Measurements from ENCODE around the gene PACS1.
"Not testable (repeated sequence)": the region's sequence is repeated elsewhere in the genome, so short reads cannot be mapped to it uniquely, and the experiment has no call there.

PACS1 gene

DNA sequence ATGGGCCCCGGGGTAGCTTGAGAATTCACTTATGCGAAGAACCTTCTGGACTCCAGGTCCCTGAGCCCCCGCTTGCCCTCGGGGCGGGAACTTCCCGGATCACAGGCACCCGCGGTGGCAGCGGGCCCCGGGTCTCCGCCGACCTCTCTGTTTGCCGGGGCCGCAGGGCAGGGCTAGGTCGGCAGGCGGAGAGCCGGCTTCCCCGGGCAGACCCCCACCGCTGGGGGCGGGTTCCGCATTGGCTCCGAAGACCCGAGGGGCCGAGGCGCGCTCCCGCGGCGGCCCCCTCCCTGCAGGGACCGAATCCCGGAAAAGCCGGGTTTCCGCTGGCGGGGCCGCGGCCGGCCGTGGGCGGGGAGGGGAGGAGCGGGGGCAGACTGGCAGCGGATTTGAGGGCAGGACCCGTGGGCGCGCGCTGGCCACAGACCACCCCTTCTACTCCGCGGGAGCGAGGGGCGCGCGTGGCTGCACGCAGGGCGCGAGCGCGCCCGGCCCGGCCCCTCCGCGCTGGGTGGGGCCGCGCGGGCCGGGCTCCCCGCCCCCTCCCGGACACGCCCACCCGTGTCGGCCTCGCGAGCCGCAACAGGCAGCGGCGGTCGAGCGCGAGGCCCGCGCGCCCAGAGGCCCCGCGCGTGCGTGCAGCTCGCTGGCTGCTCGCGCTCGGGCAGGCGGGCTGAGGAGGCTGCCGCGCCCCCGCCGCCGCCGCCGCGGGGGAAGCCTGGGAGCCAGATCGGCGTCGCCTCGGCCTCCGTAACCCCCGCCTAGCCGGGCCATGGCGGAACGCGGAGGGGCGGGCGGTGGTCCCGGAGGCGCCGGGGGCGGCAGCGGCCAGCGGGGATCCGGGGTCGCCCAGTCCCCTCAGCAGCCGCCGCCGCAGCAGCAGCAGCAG is at the start of gene PACS1:
PACS1 (plus strand) TSS at position 558 of the 889 bp plus-strand sequence; CDS start at position 773, 215 bp downstream.
- peak; percentile 54 for DNase-seq (ENCODE audit: low spot score)

- DNase-seq (ENCODE audit: low spot score): peak; percentile 87
These were observed 49.3 kb upstream of the PACS1 start for GRCh38 chr11:66020618-66021357.

- DNase-seq (ENCODE audit: low spot score): peak; percentile 48
These were observed 47.5 kb upstream of the PACS1 start for GRCh38 chr11:66022401-66023185.

GRCh38 chr11:66023186-66023440 is 47.0 kb upstream of the PACS1 start:
- DNase-seq (ENCODE audit: low spot score): not testable (repeated sequence)

DNA sequence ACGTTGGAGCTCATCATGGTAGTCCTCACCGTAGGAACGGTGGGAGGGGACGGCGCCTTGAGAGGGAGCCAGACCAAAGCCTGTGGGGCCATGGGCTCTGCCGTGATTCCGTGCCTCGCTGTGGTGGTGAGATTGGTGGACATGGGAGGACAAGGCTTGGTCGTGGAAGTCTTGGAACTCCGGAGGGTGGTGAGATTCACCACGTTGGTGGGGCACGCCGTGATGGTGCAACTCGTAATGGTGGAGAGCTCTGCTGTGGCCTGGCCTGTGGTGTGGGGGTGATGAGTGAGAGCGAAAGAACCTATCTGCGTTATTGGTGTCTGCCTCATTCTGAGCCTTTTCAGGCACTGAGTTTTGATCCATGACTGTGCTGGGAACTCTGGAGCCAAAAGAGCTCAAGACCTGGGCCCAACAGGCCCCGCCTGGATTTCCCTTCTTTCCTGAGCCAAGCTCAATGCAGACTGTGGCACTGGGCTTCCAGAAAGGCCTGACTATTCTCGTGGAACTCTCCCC is 44.0 kb upstream of the PACS1 start, which contains the start of gene CATSPER1:
CATSPER1 (minus strand) TSS at position 463 of the 513 bp plus-strand sequence; CDS start at position 363, 100 bp downstream.
- no peak for DNase-seq (ENCODE audit: low spot score)

DNA sequence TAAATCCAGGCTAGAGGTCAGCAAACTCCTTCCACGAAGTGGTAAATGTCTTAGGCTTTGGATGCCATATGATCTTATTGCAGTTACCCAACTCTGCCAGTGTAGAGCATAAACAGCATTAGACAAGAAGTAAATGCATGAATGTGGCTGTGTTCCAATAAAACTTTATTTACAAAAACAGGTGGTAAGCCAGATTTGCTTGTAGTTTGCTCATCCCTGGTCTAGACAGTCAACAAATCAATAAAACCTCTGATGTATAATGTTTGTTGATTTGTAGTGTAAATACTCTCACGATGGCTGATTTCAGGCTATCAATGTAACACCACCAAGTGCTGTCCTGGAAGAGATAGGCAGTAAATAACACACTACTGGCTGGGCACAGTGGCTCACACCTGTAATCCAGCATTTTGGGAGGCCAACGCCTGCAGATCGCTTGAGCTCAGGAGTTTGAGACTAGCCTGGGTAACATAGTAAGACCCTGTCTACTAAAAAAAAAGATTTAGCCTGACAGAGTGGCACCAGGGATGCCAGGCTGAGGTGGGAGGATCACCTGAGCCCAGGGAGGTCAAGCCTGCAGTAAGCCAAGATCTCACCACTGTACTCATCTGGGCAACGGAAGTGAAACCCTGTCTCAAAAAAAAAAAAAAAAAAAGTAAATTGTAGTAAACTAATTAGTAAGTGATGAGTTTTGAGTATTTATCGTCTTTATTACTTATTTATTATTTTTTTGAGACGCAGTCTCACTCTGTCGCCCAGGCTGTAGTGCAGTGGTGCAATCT is 36.9 kb upstream of the PACS1 start:
- DNase-seq (ENCODE audit: low spot score): no peak

DNA sequence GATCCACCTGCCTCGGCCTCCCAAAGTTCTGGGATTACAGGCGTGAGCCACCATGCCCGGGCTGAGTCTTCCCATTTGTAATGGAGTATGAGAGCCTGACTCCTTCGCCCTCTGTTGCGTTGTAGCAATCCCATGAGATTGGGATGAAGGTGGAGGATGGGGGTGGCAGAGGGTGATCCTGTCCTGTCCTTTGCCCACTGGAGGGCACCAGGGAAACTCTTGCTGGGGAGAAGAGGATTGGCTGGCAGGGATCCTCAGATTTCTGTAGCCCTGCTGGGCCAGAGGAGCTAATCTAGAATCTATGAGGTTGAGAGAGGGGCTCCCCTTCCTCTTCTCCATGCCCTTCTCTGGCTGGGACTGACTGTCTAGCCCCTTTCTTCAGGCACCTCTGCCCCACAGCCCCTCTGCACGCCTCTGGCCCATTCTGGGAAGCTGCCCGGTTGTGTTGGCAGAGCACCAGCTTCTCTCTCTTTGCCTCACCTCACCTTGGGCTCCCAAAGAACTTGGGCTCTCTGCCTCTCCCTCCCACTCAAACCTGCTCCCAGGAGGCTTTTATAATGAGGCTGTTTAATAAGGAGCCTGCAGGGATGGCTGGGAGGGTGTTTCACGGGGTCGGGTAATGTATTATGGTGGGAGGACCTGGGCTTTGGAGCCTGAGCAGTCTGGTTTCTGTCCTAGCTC is 34.3 kb upstream of the PACS1 start:
- DNase-seq (ENCODE audit: low spot score): no peak

- DNase-seq (ENCODE audit: low spot score): no peak
These were observed 33.8 kb upstream of the PACS1 start for GRCh38 chr11:66036334-66036710.

DNA sequence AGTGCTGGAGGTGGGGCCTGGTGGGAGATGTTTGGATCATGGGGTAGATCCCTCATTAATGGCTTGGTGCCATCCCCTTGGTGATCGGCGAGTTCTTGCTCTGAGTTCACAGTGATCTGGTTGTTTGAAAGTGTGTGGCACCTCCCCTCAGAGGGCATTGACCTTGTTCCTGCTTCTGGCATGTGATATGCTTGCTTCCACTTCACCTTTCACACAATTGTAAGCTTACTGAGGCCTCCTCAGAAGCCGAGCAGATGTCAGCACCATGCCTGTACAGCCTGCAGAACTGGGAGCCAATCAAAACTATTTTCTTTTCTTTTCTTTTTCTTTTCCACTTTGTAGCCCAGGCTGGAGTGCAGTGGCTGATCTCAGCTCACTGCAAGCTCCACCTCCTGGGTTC is 32.7 kb upstream of the PACS1 start:
- DNase-seq (ENCODE audit: low spot score): no peak

GRCh38 chr11:66039765-66040164 is 30.3 kb upstream of the PACS1 start:
- no peak for DNase-seq (ENCODE audit: low spot score)

DNA sequence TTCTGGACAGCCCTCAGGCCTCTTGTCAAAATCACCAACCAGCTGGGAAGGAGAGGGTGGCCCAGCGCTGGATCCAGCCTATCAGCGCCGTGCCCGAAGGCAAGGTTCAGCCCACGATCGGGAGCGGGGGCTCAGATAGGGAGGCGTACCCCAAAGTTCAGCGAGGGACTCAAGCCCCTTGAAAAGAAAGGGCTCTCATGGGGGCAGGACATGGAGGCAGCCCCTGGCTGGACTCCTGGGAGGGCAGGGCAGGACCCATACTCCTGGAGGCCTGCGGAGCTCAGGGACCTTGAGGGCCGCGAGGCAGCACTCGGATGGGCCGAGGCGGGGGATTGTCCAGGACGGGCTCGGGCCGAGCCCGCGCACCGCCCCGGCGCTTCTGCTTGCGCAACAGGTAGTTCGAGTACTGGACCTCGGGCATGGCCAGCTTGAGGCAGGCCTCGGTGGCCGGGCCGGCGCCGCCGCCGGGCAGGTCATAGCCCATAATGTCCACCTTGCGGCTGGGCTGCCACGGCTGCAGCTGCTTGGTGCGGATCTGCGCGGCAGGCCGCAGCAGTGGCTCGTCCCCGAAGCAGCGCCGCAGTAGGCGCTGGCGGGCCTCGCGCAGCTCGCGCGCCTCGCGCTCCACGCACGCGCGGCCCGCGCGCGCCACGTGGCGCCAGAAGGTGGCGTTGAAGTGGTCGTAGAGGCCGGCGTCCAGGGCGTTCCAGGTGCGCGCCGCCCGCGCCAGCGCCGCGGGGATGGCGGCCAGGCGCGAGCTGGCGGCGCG is 27.7 kb upstream of the PACS1 start:
- DNase-seq (ENCODE audit: low spot score): no peak

DNA sequence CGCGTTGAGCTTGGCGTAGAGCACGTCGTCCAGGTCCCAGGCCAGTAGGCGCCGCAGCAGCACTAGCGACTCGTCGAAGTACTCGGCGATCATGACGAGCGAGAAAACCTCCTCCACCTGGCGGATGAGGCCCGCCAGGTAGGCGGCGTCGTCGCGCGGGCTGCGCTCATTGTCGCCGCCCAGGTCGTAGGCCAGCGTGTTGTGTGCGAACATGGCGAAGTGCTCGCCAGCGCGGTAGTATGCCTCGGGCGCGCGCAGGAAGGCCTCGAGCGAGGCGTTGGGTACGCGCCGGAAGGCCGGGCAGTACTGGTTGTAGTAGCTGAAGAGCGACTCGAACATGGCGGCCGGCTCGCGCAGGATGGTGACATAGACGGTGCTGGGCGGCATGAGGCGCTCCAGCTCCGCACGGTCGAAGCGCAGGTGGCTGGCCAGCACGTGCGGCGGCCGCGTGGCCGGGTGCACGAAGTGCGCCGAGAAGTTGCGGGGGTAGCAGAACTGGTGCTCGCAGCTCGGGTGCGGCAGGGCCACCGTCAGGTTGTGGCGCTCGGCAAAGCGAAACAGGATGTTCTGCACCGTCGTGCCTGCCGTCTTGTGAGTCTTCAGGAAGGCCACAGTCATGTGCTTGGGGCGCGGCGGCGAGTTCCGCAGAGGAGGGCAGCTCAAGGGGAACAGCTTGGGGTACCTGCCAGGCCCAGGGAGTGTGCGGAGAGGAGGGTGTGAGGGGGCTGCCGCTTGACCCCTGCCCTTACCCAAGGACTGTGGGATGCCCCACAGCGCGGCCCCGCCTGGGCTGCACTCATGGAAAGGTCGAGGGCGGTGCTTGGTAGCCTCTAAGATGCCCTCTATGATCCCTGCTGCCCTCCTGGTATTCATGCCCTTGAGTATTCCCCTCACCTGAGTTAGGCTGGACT is 26.8 kb upstream of the PACS1 start:
- DNase-seq (ENCODE audit: low spot score): no peak

DNA sequence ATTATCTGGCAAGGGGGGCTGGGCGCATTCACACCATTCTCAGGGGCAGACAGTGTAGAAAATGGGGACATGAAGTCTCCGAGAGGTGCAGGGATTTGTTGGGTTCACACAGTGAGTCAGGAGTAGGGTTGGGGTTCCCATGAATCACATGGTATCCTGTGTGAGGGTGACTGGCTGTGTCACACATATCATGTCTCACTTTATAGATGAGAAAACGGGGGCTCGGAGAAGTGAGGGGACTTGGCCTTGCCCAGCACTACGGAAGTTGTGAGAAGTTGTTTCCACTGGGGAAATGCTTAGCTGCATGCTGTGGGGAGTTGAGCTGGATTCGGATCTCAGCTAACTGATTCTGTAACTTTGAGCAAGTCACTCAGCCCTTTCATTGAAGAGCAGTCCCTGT is 25.3 kb upstream of the PACS1 start:
- no peak for DNase-seq (ENCODE audit: low spot score)

DNA sequence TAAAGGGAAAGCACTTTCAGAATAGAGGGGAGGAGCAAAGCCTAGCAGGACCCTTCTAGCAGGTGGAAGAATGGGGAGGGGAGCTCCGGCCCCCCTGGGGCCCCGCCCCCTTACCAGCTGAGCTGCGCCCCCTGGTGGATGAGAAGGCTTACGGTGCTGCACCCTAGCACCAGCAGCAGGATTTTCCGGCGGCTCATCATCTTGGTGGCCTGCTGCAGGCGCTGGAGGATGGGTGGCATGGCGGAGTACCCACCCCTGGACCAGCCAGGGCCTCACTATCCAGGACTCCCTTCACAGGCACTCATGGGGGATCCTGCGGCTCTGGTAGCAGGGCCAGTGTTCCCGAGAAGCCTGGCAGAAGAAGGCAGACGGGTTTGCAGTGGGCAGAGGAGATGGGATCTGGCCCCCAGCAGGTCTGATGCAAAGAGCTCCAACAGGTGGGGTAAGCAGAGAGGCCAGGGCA is 24.9 kb upstream of the PACS1 start:
- DNase-seq (ENCODE audit: low spot score): peak; percentile 79

GRCh38 chr11:66046901-66047300 is 23.2 kb upstream of the PACS1 start:
- no peak for DNase-seq (ENCODE audit: low spot score)

- DNase-seq (ENCODE audit: low spot score): no peak
These were observed 22.3 kb upstream of the PACS1 start for GRCh38 chr11:66047541-66048365.

DNA sequence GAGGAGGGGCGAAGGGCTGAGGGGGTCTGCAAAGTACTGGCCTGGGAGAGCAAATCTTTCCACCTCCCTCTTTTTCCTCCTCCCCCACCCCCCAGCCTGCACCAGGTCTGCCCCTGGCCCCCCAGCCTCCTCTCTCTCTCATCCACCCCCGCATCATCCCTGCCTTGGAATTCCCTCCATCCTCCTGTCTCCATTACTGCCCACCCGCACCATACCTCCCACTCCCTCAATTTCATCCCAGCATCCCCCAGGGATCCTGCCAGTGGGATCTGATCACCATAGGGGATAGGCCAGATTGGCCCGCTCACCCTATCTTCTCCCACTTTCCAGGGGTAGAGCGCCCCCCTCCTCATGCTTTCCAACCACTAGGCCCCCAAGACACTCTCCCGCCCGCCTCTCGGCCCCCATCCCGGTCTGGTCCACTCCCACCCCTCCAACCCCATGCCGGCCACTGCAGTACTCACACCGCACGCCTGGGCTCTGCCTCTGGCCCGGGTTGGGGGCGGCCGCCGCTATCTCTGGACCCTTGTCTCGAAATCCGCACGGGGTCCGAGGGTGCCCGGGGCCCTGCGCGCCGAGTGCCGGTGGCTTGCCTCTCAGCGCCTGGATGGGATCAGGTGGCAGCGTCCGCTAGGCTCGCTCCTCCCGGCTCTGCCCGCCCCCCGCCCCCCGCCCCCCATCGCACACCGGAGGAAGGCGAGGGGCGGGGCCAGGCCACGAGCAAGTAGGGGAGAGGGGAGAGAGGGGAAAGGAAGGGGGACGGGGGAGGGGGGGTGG is 21.3 kb upstream of the PACS1 start, which contains the start of gene GAL3ST3:
GAL3ST3 (minus strand) TSS at position 615 of the 777 bp plus-strand sequence. CDS start 3,746 bp downstream, outside the sequence.
- DNase-seq (ENCODE audit: low spot score): no peak
